OCI-LY7 (cell line): ENCODE results near the gene MAMLD1.

Experiments
- EZH2phosphoT487 ChIP-seq: fragments of 200-600 bp; sonication (generic); IDR thresholded peaks from 2 replicates; pipeline ENCODE4 v1.6.1; 2018; ENCODE audit warnings: low read depth, borderline replicate concordance, mild to moderate bottlenecking, mixed run types, antibody characterized with exemption, low read length, moderate library complexity, mixed read lengths
- TF ChIP-seq, protein P1 (sequence below): fragments of 200-600 bp; sonication (generic); conservative IDR thresholded peaks from 2 replicates; pipeline ENCODE4 v1.5.1; 2014; ENCODE audit warnings: mild to moderate bottlenecking, antibody characterized with exemption, low read length, moderate library complexity, mixed read lengths

DNA sequence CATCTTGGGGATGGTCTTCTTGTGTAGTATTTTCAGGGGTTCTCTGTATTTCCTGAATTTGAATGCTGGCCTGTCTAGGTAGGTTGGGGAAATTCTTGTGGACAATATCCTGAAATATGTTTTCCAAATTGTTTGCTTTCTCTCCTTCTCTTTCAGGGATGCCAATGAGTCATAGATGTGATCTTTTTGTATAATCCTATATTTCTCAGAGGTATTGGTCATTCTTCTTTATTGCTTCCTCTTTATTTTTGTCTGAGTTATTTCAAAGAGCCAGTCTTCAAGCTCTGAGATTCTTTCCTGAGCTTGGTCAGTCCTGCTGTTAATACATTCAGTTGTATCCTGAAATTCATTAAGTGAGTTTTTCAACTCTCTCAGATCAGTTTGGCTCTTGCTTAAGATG is 73.1 kb downstream of the MAMLD1 start:
- TF ChIP-seq, protein P1, sequence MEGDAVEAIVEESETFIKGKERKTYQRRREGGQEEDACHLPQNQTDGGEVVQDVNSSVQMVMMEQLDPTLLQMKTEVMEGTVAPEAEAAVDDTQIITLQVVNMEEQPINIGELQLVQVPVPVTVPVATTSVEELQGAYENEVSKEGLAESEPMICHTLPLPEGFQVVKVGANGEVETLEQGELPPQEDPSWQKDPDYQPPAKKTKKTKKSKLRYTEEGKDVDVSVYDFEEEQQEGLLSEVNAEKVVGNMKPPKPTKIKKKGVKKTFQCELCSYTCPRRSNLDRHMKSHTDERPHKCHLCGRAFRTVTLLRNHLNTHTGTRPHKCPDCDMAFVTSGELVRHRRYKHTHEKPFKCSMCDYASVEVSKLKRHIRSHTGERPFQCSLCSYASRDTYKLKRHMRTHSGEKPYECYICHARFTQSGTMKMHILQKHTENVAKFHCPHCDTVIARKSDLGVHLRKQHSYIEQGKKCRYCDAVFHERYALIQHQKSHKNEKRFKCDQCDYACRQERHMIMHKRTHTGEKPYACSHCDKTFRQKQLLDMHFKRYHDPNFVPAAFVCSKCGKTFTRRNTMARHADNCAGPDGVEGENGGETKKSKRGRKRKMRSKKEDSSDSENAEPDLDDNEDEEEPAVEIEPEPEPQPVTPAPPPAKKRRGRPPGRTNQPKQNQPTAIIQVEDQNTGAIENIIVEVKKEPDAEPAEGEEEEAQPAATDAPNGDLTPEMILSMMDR: no peak
- TF ChIP-seq EZH2phosphoT487: no peak
